Neural cell (in vitro differentiated cells): ENCODE results near the gene DSCAM. TPM values are rescaled to one million over a fixed set of nuclear protein-coding genes. Genes with fewer than 3 reads are reported as not detected.

Experiments used
- H2AFZ ChIP-seq: fragments of 200-600, 300-800 bp; sonication (generic), shearing (Covaris generic); 2 replicates; pipeline ENCODE4 v1.6.0; 2014; ENCODE audit warnings: low read depth, mild to moderate bottlenecking, antibody characterized with exemption, low read length, moderate library complexity
- H3F3A ChIP-seq: fragments of 200-600 bp; shearing (Covaris generic); 2 replicates; pipeline ENCODE4 v1.6.1; 2016; ENCODE audit warnings: mild to moderate bottlenecking, moderate library complexity, mixed read lengths, antibody characterized with exemption, low read length; ENCODE audit not compliant: insufficient read depth, poor library complexity, severe bottlenecking
- H3K27ac ChIP-seq: fragments of 200-600, 300-800 bp; sonication (generic), shearing (Covaris generic); 2 replicates; pipeline ENCODE4 v1.5.1; 2014; ENCODE audit warnings: mild to moderate bottlenecking, low read length, moderate library complexity
- H3K27me3 ChIP-seq: fragments of 300-800, 200-600 bp; sonication (generic), shearing (Covaris generic); 2 replicates; pipeline ENCODE4 v1.6.0; 2014; ENCODE audit warnings: mild to moderate bottlenecking, low read depth, low read length, moderate library complexity; ENCODE audit not compliant: insufficient read depth
- H3K36me3 ChIP-seq: fragments of 300-800, 200-600 bp; sonication (generic), shearing (Covaris generic); 2 replicates; pipeline ENCODE4 v1.5.1; 2014; ENCODE audit warnings: mild to moderate bottlenecking, antibody characterized with exemption, low read length, moderate library complexity; ENCODE audit not compliant: insufficient read depth
- H3K4me2 ChIP-seq: fragments of 300-800, 200-600 bp; sonication (generic), shearing (Covaris generic); 2 replicates; pipeline ENCODE4 v1.6.0; 2014; ENCODE audit warnings: mild to moderate bottlenecking, low read length
- H3K4me3 ChIP-seq: fragments of 300-800, 200-600 bp; sonication (generic), shearing (Covaris generic); 2 replicates; pipeline ENCODE4 v1.5.1; 2014; ENCODE audit warnings: mild to moderate bottlenecking, low read length, moderate library complexity
- H3K79me2 ChIP-seq: fragments of 200-600 bp; shearing (Covaris generic); replicated peaks from 2 replicates; pipeline ENCODE4 v1.6.0; 2014; ENCODE audit warnings: mild to moderate bottlenecking, low read length, moderate library complexity; ENCODE audit not compliant: insufficient read depth
- H3K9ac ChIP-seq: fragments of 300-800, 200-600 bp; sonication (generic), shearing (Covaris generic); 2 replicates; pipeline ENCODE4 v1.6.1; 2016; ENCODE audit warnings: mild to moderate bottlenecking, low read length, mixed read lengths
- H3K9me2 ChIP-seq: fragments of 200-600 bp; shearing (Covaris generic); 2 replicates; pipeline ENCODE4 v1.6.1; 2016; ENCODE audit warnings: mild to moderate bottlenecking, low read length, mixed read lengths; ENCODE audit not compliant: insufficient read depth
- H3K9me3 ChIP-seq: fragments of 200-600, 300-800 bp; sonication (generic), shearing (Covaris generic); 2 replicates; pipeline ENCODE4 v1.6.1; 2016; ENCODE audit warnings: mild to moderate bottlenecking, mixed run types, low read length, moderate library complexity, mixed read lengths
- H4K20me1 ChIP-seq: fragments of 200-600 bp; shearing (Covaris generic); 2 replicates; pipeline ENCODE4 v1.6.1; 2016; ENCODE audit warnings: mild to moderate bottlenecking, mixed run types; ENCODE audit not compliant: insufficient read depth
- CTCF ChIP-seq: fragments of 450-650 bp; IDR thresholded peaks from 2 replicates; pipeline ENCODE4 v1.5.1; 2014; ENCODE audit warnings: antibody characterized with exemption, mild to moderate bottlenecking, moderate library complexity; ENCODE audit not compliant: poor library complexity, severe bottlenecking
- EP300 ChIP-seq: fragments of 450-650 bp; conservative IDR thresholded peaks from 2 replicates; pipeline ENCODE4 v1.6.1; 2014; ENCODE audit warnings: antibody characterized with exemption, mild to moderate bottlenecking, moderate library complexity; ENCODE audit not compliant: poor library complexity, severe bottlenecking
- EZH2 ChIP-seq: fragments of 200-600, 300-800 bp; shearing (Covaris generic), sonication (generic); IDR thresholded peaks from 2 replicates; pipeline ENCODE4 v1.6.1; 2014; ENCODE audit warnings: antibody characterized with exemption, low read length, borderline replicate concordance, mild to moderate bottlenecking; ENCODE audit not compliant: insufficient read depth, poor library complexity, severe bottlenecking
- MXI1 ChIP-seq: fragments of 450-650 bp; conservative IDR thresholded peaks from 2 replicates; pipeline ENCODE4 v1.6.1; 2014; ENCODE audit warnings: antibody characterized with exemption, mild to moderate bottlenecking; ENCODE audit not compliant: poor library complexity, severe bottlenecking
- POLR2AphosphoS5 ChIP-seq: IDR thresholded peaks from 2 replicates; pipeline ENCODE4 v1.6.1; 2012
- RAD21 ChIP-seq: fragments of 450-650 bp; conservative IDR thresholded peaks from 2 replicates; pipeline ENCODE4 v1.6.1; 2014; ENCODE audit warnings: antibody characterized with exemption, mild to moderate bottlenecking, moderate library complexity
- REST ChIP-seq: IDR thresholded peaks from 2 replicates; pipeline ENCODE4 v1.6.1; 2012; ENCODE audit warnings: borderline replicate concordance
- SMC3 ChIP-seq: fragments of 450-650 bp; conservative IDR thresholded peaks from 2 replicates; pipeline ENCODE4 v1.6.1; 2014; ENCODE audit warnings: antibody characterized with exemption, mild to moderate bottlenecking, moderate library complexity; ENCODE audit not compliant: poor library complexity
- TAF1 ChIP-seq: IDR thresholded peaks from 2 replicates; pipeline ENCODE4 v1.6.1; 2012; ENCODE audit warnings: low read depth
- polyA plus RNA-seq: library from polyadenylated mRNA; depleted of rRNA; stranded (reverse); fragments of >200 nt; gene quantifications from 2 replicates; pipeline ENCODE4 v1.2.3, GENCODE V29; 2014

The DSCAM gene
- polyA plus RNA-seq, 1 donor from 2014 or later, result 5.3 TPM

- Histone ChIP-seq H2AFZ (no peak overlapping the region), H3K27ac (no peak overlapping the region)
- no peak for TF ChIP-seq EZH2
- no peak for TF ChIP-seq MXI1
- no peak for TF ChIP-seq EP300
- no peak for TF ChIP-seq SMC3
- TF ChIP-seq REST, result no peak
- no peak for TF ChIP-seq CTCF
- TF ChIP-seq POLR2AphosphoS5, result no peak
- no peak for TF ChIP-seq RAD21
- no peak for TF ChIP-seq TAF1
Observed at GRCh38 chr21:40668555-40669275, 178.2 kb downstream of the DSCAM start.

GRCh38 chr21:40667967-40668366 is 179.0 kb downstream of the DSCAM start:
- no peak overlapping the region for H3K4me3 ChIP-seq
- H3K27ac ChIP-seq, result no peak overlapping the region
- H4K20me1 ChIP-seq, result no peaks in the 10 kb centered on the region
- H3K79me2 ChIP-seq, result no peaks in the 10 kb centered on the region
- H3F3A ChIP-seq, result peaks cover 2% of the 10 kb centered on the region
- H3K4me2 ChIP-seq, result no peak overlapping the region
- H3K9ac ChIP-seq, result no peak overlapping the region
- H2AFZ ChIP-seq, result no peak overlapping the region
- TF ChIP-seq EP300, result no peak
- no peak for TF ChIP-seq SMC3
- no peak for TF ChIP-seq TAF1
- no peak for TF ChIP-seq POLR2AphosphoS5
- no peak for TF ChIP-seq EZH2
- H3K9me2 ChIP-seq, result no peaks in the 10 kb centered on the region
- no peaks in the 10 kb centered on the region for H3K9me3 ChIP-seq
- H3K36me3 ChIP-seq, result no peaks in the 10 kb centered on the region
- H3K27me3 ChIP-seq, result no peaks in the 10 kb centered on the region

More at GRCh38 chr21:40668555-40669275, 178.2 kb downstream of the DSCAM start:
- Histone ChIP-seq H3K27me3 (no peaks in the 10 kb centered on the region), H3F3A (peaks cover 2% of the 10 kb centered on the region), H4K20me1 (no peaks in the 10 kb centered on the region), H3K79me2 (no peaks in the 10 kb centered on the region), H3K36me3 (no peaks in the 10 kb centered on the region), H3K9me2 (no peaks in the 10 kb centered on the region), H3K4me2 (no peak overlapping the region), H3K9me3 (no peaks in the 10 kb centered on the region), H3K4me3 (no peak overlapping the region), H3K9ac (no peak overlapping the region)
